T47D (cell line): ENCODE measurements around the gene CRYGS.

ENCODE experiments used
- DNase-seq, 2 experiments: peaks; one replicate each; pipeline versions ENCODE4 v3.0.0 to v3.0.0-alpha.2; 2011 to 2012; ENCODE audit warnings: low read depth in 1 of 2, low spot score in 1 of 2
- JUND ChIP-seq: IDR thresholded peaks from 2 replicates; pipeline ENCODE4 v1.6.1; 2012; ENCODE audit warnings: low read depth
- in situ Hi-C: cut with HindIII; loops from 2 replicates; pipeline ENCODE4 v1.10.0; 2016; ENCODE audit warnings: low sequenced_read_pairs, low pct_unique_long_range_greater_than_20kb

The CRYGS gene

GRCh38 chr3:186489507-186489906, 54.7 kb downstream of the CRYGS start:
- TF ChIP-seq JUND: no peak
- DNase-seq: no peak
- in situ Hi-C loops: no loop called here
